HEK293T (cell line): ENCODE measurements around the gene RAPGEF3.

Experiments used
- BHLHE40 ChIP-seq: fragments of 450-650 bp; IDR thresholded peaks from 2 replicates; pipeline ENCODE4 v1.6.1; 2016; ENCODE audit warnings: mild to moderate bottlenecking, moderate library complexity, borderline replicate concordance
- CTBP1 ChIP-seq: fragments of 450-650 bp; IDR thresholded peaks from 2 replicates; pipeline ENCODE4 v1.6.1; 2016; ENCODE audit warnings: borderline replicate concordance
- ELF4 ChIP-seq: fragments of 450-650 bp; IDR thresholded peaks from 2 replicates; pipeline ENCODE4 v1.6.1; 2017; ENCODE audit warnings: antibody characterized with exemption
- FOXK2 ChIP-seq: fragments of 450-650 bp; IDR thresholded peaks from 2 replicates; pipeline ENCODE4 v1.6.1; 2016; ENCODE audit warnings: mild to moderate bottlenecking
- FOXM1 ChIP-seq: fragments of 450-650 bp; IDR thresholded peaks from 2 replicates; pipeline ENCODE4 v1.6.1; 2017; ENCODE audit warnings: mild to moderate bottlenecking, borderline replicate concordance
- HDGF ChIP-seq: fragments of 450-650 bp; IDR thresholded peaks from 2 replicates; pipeline ENCODE4 v1.6.1; 2017; ENCODE audit warnings: antibody characterized with exemption, borderline replicate concordance
- L3MBTL2 ChIP-seq: fragments of 450-650 bp; conservative IDR thresholded peaks from 2 replicates; pipeline ENCODE4 v1.6.1; 2016; ENCODE audit warnings: mild to moderate bottlenecking
- SP1 ChIP-seq: fragments of 450-650 bp; IDR thresholded peaks from 2 replicates; pipeline ENCODE4 v1.6.1; 2017
- SUZ12 ChIP-seq: fragments of 450-650 bp; IDR thresholded peaks from 2 replicates; pipeline ENCODE4 v1.6.1; 2016; ENCODE audit warnings: mild to moderate bottlenecking
- TARDBP ChIP-seq: fragments of 450-650 bp; IDR thresholded peaks from 2 replicates; pipeline ENCODE4 v1.6.1; 2016
- ZNF384 ChIP-seq: fragments of 450-650 bp; IDR thresholded peaks from 2 replicates; pipeline ENCODE4 v1.6.1; 2016
- TF ChIP-seq, protein P1 (sequence below): fragments of 450-650 bp; IDR thresholded peaks from 2 replicates; pipeline ENCODE4 v1.6.1; 2016

DNA sequence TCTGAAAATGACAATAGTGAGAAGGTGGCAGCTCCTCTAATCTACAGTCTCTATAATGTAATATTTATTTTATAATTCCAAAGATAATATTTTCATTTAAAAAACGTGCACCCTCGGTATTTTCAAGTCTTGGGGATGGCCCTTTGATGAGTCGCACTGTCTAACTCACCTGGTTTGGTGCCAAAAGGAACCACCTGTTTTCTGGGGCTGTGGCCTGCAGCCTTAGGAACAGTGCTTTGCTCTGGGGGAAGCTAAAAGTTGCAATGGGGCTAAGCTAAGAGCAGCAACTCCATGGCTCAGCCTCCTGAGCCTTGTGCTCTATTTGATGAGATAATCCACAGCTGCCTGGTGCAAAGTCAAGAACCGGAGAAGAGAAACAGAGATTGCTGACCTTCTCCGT is 27.0 kb downstream of the RAPGEF3 start:
- no peak for TF ChIP-seq L3MBTL2
- TF ChIP-seq ZNF384, result no peak
- TF ChIP-seq BHLHE40, result no peak
- TF ChIP-seq CTBP1, result no peak
- no peak for TF ChIP-seq FOXM1
- no peak for TF ChIP-seq HDGF
- no peak for TF ChIP-seq ELF4
- TF ChIP-seq TARDBP, result no peak
- TF ChIP-seq FOXK2, result no peak
- no peak for TF ChIP-seq SUZ12
- TF ChIP-seq SP1, result no peak
- TF ChIP-seq, protein P1, sequence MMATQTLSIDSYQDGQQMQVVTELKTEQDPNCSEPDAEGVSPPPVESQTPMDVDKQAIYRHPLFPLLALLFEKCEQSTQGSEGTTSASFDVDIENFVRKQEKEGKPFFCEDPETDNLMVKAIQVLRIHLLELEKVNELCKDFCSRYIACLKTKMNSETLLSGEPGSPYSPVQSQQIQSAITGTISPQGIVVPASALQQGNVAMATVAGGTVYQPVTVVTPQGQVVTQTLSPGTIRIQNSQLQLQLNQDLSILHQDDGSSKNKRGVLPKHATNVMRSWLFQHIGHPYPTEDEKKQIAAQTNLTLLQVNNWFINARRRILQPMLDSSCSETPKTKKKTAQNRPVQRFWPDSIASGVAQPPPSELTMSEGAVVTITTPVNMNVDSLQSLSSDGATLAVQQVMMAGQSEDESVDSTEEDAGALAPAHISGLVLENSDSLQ, result no peak
